H1 (cell line): ENCODE measurements around the gene CEACAM1. TPM values are rescaled to one million over a fixed set of nuclear protein-coding genes. Genes with fewer than 3 reads are reported as not detected.
A peak's percentile ranks its signal among the peaks of the same experiment; 100 is the strongest.

ENCODE experiments used
- CTCF ChIA-PET: fragments of 300-600 bp; sonication (Branson Sonifier 250); formaldehyde crosslinking; loops from one replicate; lab custom pipeline; 2021; ENCODE audit not compliant: partially characterized antibody; lab: Charles Lee
- POLR2A ChIA-PET: fragments of 300-600 bp; sonication (Branson Sonifier 250); formaldehyde crosslinking; loops from one replicate; lab custom pipeline; 2021; ENCODE audit warnings: inconsistent platforms; ENCODE audit not compliant: partially characterized antibody; lab: Charles Lee
- DNase-seq, 2 experiments: peaks; one replicate each; pipeline versions ENCODE4 v3.0.0 to v3.0.0-alpha.2; 2010 to 2022; ENCODE audit warnings: low spot score in 2 of 2, low read depth in 1 of 2, mixed read lengths in 1 of 2
- FAIRE-seq: peaks from 2 replicates; lab custom pipeline; 2011; peaks lifted over from hg19 to GRCh38; lab: Jason Lieb, UNC
- H2AFZ ChIP-seq: 2 replicates; pipeline ENCODE4 v1.8.1; 2012; ENCODE audit warnings: low read length, inconsistent platforms
- H2AK5ac ChIP-seq: 2 replicates; pipeline ENCODE4 v1.6.1; 2013; ENCODE audit warnings: low read depth, low read length
- H2BK120ac ChIP-seq: replicated peaks from 2 replicates; pipeline ENCODE3; 2013; ENCODE audit warnings: low read depth, low read length, inconsistent platforms
- H2BK12ac ChIP-seq: 2 replicates; pipeline ENCODE4 v1.6.1; 2013; ENCODE audit warnings: low read depth, low read length
- H2BK15ac ChIP-seq: 2 replicates; pipeline ENCODE4 v1.6.1; 2013; ENCODE audit warnings: low read length
- H2BK20ac ChIP-seq: 2 replicates; pipeline ENCODE4 v1.6.1; 2013; ENCODE audit warnings: low read length
- H2BK5ac ChIP-seq: 2 replicates; pipeline ENCODE4 v1.6.1; 2013; ENCODE audit warnings: low read depth, low read length
- H3K14ac ChIP-seq: 2 replicates; pipeline ENCODE4 v1.6.1; 2013; ENCODE audit warnings: inconsistent platforms; ENCODE audit not compliant: insufficient read length
- H3K18ac ChIP-seq: 2 replicates; pipeline ENCODE4 v1.6.1; 2013; ENCODE audit warnings: low read length; ENCODE audit errors: extremely low read depth
- H3K23ac ChIP-seq: 2 replicates; pipeline ENCODE4 v1.6.1; 2013; ENCODE audit warnings: inconsistent platforms; ENCODE audit not compliant: insufficient read length
- H3K23me2 ChIP-seq: 2 replicates; pipeline ENCODE4 v1.6.1; 2013; ENCODE audit warnings: low read depth, low read length
- H3K27ac ChIP-seq: 2 replicates; pipeline ENCODE4 v1.6.1; 2011; ENCODE audit warnings: low read depth, low read length, inconsistent platforms
- H3K27me3 ChIP-seq, 4 experiments: replicated peaks in 1 of 4; 1 replicate in 1 of 4; 2 replicates in 3 of 4; pipeline versions ENCODE4 v1.6.1 to v1.8.1; 2011 to 2013; ENCODE audit warnings: low read length in 3 of 4, mild to moderate bottlenecking in 3 of 4, inconsistent platforms in 2 of 4, mixed read lengths in 2 of 4, moderate library complexity in 1 of 4; ENCODE audit not compliant: control insufficient read depth in 3 of 4, insufficient read depth in 3 of 4; ENCODE audit errors: extremely low read depth in 1 of 4
- H3K36me3 ChIP-seq, 4 experiments: 2 replicates each; pipeline versions ENCODE4 v1.6.1 to v1.8.1; 2011 to 2013; ENCODE audit warnings: mild to moderate bottlenecking in 4 of 4, low read length in 3 of 4, moderate library complexity in 2 of 4, control low read depth in 1 of 4, inconsistent platforms in 1 of 4; ENCODE audit not compliant: insufficient read depth in 4 of 4, control insufficient read depth in 2 of 4
- H3K4ac ChIP-seq: replicated peaks from 2 replicates; pipeline ENCODE3; 2013; ENCODE audit warnings: low read length, low read depth, mixed read lengths, inconsistent platforms; ENCODE audit not compliant: insufficient read length
- H3K4me1 ChIP-seq, 4 experiments: replicated peaks in 1 of 4; 1 replicate in 1 of 4; 2 replicates in 3 of 4; pipeline versions ENCODE4 v1.6.1 to v1.8.1; 2011 to 2013; ENCODE audit warnings: low read length in 3 of 4, inconsistent platforms in 2 of 4, mixed read lengths in 1 of 4; ENCODE audit not compliant: insufficient read depth in 4 of 4, control insufficient read depth in 3 of 4
- H3K4me2 ChIP-seq, 2 experiments: 2 replicates each; pipeline versions ENCODE4 v1.6.1 to v1.8.1; 2011 to 2013; ENCODE audit warnings: low read depth in 2 of 2, low read length in 2 of 2, control low read depth in 1 of 2, inconsistent platforms in 1 of 2, mild to moderate bottlenecking in 1 of 2; ENCODE audit not compliant: insufficient read depth in 1 of 2
- H3K4me3 ChIP-seq, 4 experiments: fragments of 200-600, 300-600 bp in 1 of 4; sonication (generic), shearing (Covaris generic), sonication (Bioruptor Twin) in 1 of 4; 2 replicates each; pipeline versions ENCODE4 v1.5.1 to v1.8.1; 2011 to 2016; ENCODE audit warnings: low read length in 4 of 4, low read depth in 3 of 4, control low read depth in 2 of 4, inconsistent platforms in 2 of 4, mild to moderate bottlenecking in 2 of 4, mixed read lengths in 1 of 4, moderate library complexity in 1 of 4; ENCODE audit not compliant: insufficient read depth in 2 of 4; ENCODE audit errors: extremely low read depth in 1 of 4
- H3K56ac ChIP-seq: replicated peaks from 2 replicates; pipeline ENCODE3; 2013; ENCODE audit warnings: low read depth, mild to moderate bottlenecking, mixed read lengths, low read length, inconsistent platforms; ENCODE audit not compliant: insufficient read length
- H3K79me1 ChIP-seq: 2 replicates; pipeline ENCODE4 v1.6.1; 2013; ENCODE audit warnings: low read depth, low read length, control low read depth
- H3K79me2 ChIP-seq, 2 experiments: 2 replicates each; pipeline versions ENCODE4 v1.6.1 to v1.8.1; 2012 to 2013; ENCODE audit warnings: low read length in 2 of 2, mild to moderate bottlenecking in 2 of 2, inconsistent platforms in 1 of 2; ENCODE audit not compliant: insufficient read depth in 2 of 2, control insufficient read depth in 1 of 2
- H3K9ac ChIP-seq, 4 experiments: replicated peaks in 1 of 4; 1 replicate in 1 of 4; 2 replicates in 3 of 4; pipeline versions ENCODE4 v1.6.1 to v1.8.1; 2011 to 2013; ENCODE audit warnings: low read depth in 3 of 4, low read length in 3 of 4, control low read depth in 2 of 4, mild to moderate bottlenecking in 2 of 4, moderate library complexity in 2 of 4, inconsistent platforms in 1 of 4; ENCODE audit errors: extremely low read depth in 1 of 4
- H3K9me3 ChIP-seq, 2 experiments: 2 replicates each; pipeline versions ENCODE4 v1.6.1 to v1.8.1; 2012 to 2013; ENCODE audit warnings: mild to moderate bottlenecking in 2 of 2, moderate library complexity in 2 of 2, control low read depth in 1 of 2, inconsistent platforms in 1 of 2, low read depth in 1 of 2, low read length in 1 of 2, mixed read lengths in 1 of 2; ENCODE audit not compliant: insufficient read depth in 2 of 2
- H4K20me1 ChIP-seq, 2 experiments: replicated peaks in 1 of 2; 2 replicates each; pipeline versions ENCODE3 to v1.8.1; 2011 to 2013; ENCODE audit warnings: inconsistent platforms in 2 of 2, low read length in 2 of 2, mild to moderate bottlenecking in 1 of 2; ENCODE audit not compliant: insufficient read depth in 2 of 2, control insufficient read depth in 1 of 2
- H4K5ac ChIP-seq: 2 replicates; pipeline ENCODE4 v1.6.1; 2013; ENCODE audit warnings: low read length, low read depth, mixed read lengths, inconsistent platforms; ENCODE audit not compliant: insufficient read length
- H4K8ac ChIP-seq: 2 replicates; pipeline ENCODE4 v1.8.0; 2013; ENCODE audit warnings: mild to moderate bottlenecking, moderate library complexity, low read length, inconsistent platforms; ENCODE audit not compliant: insufficient read depth; ENCODE audit errors: extremely low read depth
- H4K91ac ChIP-seq: replicated peaks from 2 replicates; pipeline ENCODE3; 2013; ENCODE audit warnings: low read length, mixed read lengths, inconsistent platforms; ENCODE audit not compliant: insufficient read length
- ASH2L ChIP-seq: fragments of 200-600, 300-600 bp; sonication (generic); IDR thresholded peaks from one replicate; pipeline ENCODE4 v1.7.1; 2017; ENCODE audit warnings: low read length
- CHD1 ChIP-seq: IDR thresholded peaks from 2 replicates; pipeline ENCODE4 v1.6.1; 2012; ENCODE audit warnings: low read depth, low read length, improper control_type of control experiment
- JUN ChIP-seq: IDR thresholded peaks from 2 replicates; pipeline ENCODE4 v1.6.1; 2011; ENCODE audit warnings: low read depth, mild to moderate bottlenecking, improper control_type of control experiment, low read length
- RNF2 ChIP-seq: fragments of 200-900, 300-1000 bp; sonication (generic); IDR thresholded peaks from 2 replicates; pipeline ENCODE4 v1.7.1; 2016; ENCODE audit warnings: borderline replicate concordance, low read depth, mild to moderate bottlenecking, antibody characterized with exemption, low read length; ENCODE audit not compliant: poor library complexity, severe bottlenecking; ENCODE audit errors: missing control alignments
- SP1 ChIP-seq: IDR thresholded peaks from 2 replicates; pipeline ENCODE4 v1.6.1; 2011; ENCODE audit warnings: low read depth, low read length
- USF2 ChIP-seq: IDR thresholded peaks from 2 replicates; pipeline ENCODE4 v1.6.1; 2011; ENCODE audit warnings: low read length, improper control_type of control experiment
- YY1 ChIP-seq: IDR thresholded peaks from 2 replicates; pipeline ENCODE4 v1.6.1; 2011; ENCODE audit warnings: low read depth, mild to moderate bottlenecking, low read length
- ZNF274 ChIP-seq: IDR thresholded peaks from 2 replicates; pipeline ENCODE4 v1.7.0; 2012; ENCODE audit warnings: low read length, borderline replicate concordance; ENCODE audit errors: extremely low read depth
- WGBS, 2 experiments: shearing (Covaris generic) in 1 of 2; methylation state at CpG; one replicate each; pipeline versions ENCODE4 v1.1.6 to v1.1.7; 2013 to 2015; ENCODE audit warnings: low lambda C conversion rate in 2 of 2, mixed read lengths in 2 of 2, inconsistent platforms in 1 of 2, low coverage in 1 of 2, missing lambda C conversion rate in 1 of 2; ENCODE audit not compliant: insufficient replicate concordance in 2 of 2, insufficient coverage in 1 of 2, insufficient read length in 1 of 2; ENCODE audit errors: extremely low coverage in 1 of 2, missing lambda C conversion rate in 1 of 2; 5-methylcytosine and 5-hydroxymethylcytosine counted together
- polyA plus RNA-seq, 7 experiments: library from polyadenylated mRNA; depleted of rRNA in 3 of 7; stranded (reverse) in 5 of 7; unstranded in 2 of 7; fragments of >200 nt in 5 of 7; fragments of 200-250 nt in 2 of 7; gene quantifications; 1 replicate in 5 of 7; 2 replicates in 1 of 7; 4 replicates in 1 of 7; pipeline versions ENCODE4 v1.2.1 to v1.2.3, GENCODE V29; 2011 to 2013; ENCODE audit warnings: missing spikeins in 2 of 7, mixed read lengths in 2 of 7
- total RNA-seq: library from RNA; stranded (reverse); fragmentation: NEBNext Ultra II Directional; extraction: Animal tissue kit (Norgen Biotek cat#: 25700); gene quantifications from 2 replicates; pipeline ENCODE4 v1.2.1, GENCODE V29; 2021

Gene CEACAM1
- total and polyA plus RNA-seq, 2 of the 8 experiments (the other 6 are each of a cell fraction or from before 2014, with no cell fraction given): 1.8 to 3.6 TPM

GRCh38 chr19:42555317-42555716, 27.0 kb upstream of the CEACAM1 start:
- Histone ChIP-seq H3K4me3 (no peak overlapping the region), H3K9ac (no peak overlapping the region), H3K27ac (no peak overlapping the region), H2BK120ac (no peak overlapping the region), H4K20me1 (no peaks in the 10 kb centered on the region), H3K4ac (no peak overlapping the region), H3K79me1 (no peaks in the 10 kb centered on the region), H3K27me3 (no peaks in the 10 kb centered on the region; a peak in 2 of 7 replicates), H4K91ac (no peak overlapping the region), H3K23ac (no peak overlapping the region), H4K5ac (no peak overlapping the region), H2BK12ac (no peak overlapping the region; the same call in 1 of the 2 replicates), H4K8ac (no peak overlapping the region), H3K9me3 (peaks cover 3 to 6% of the 10 kb centered on the region in 2 experiments; a peak in 1 of 4 replicates), H3K56ac (no peak overlapping the region), H3K18ac (no peak overlapping the region)
- POLR2A ChIA-PET: no interaction called here
- CTCF ChIA-PET: interaction anchor here (0.5 to 2.9 kb wide), 10 partner anchors 8 to 447 kb away, joined by 3 to 16 read pairs (median 6); no protein-coding TSS in a partner anchor
- DNase-seq: no peak
- TF ChIP-seq ASH2L (peak; percentile 23), YY1 (no peak), CHD1 (no peak), USF2 (no peak), RNF2 (no peak), SP1 (0 out of 2 replicates have a peak, but pooled peaks have one; percentile 13), JUN (no peak), ZNF274 (no peak)
- TF ChIP-seq, all 59 proteins: peak for 2
- Histone ChIP-seq H2AK5ac (no peak overlapping the region), H3K23me2 (no peaks in the 10 kb centered on the region), H2BK5ac (no peak overlapping the region), H3K36me3 (no peaks in the 10 kb centered on the region), H2AFZ (no peak overlapping the region), H2BK20ac (no peak overlapping the region), H2BK15ac (no peak overlapping the region), H3K4me1 (peaks cover 5 to 19% (median 12%) of the 10 kb centered on the region in 4 experiments), H3K14ac (no peak overlapping the region), H3K79me2 (no peaks in the 10 kb centered on the region), H3K4me2 (peak overlapping the region; percentile 11 to 27; a peak in 2 of 4 replicates)
- no peak for FAIRE-seq
- 81% methylated on average over 5 of the region's 5 CpGs; no CpG with 5 or more reads in 1 of the 2 experiments for WGBS, 2 experiments
